Right hindlimb (tissue), 1 donor: ENCODE results near the gene KLK10.

Experiments used
- DNase-seq: peaks from one replicate; pipeline ENCODE4 v3.0.0-alpha.2; 2018

Gene KLK10, protein sequence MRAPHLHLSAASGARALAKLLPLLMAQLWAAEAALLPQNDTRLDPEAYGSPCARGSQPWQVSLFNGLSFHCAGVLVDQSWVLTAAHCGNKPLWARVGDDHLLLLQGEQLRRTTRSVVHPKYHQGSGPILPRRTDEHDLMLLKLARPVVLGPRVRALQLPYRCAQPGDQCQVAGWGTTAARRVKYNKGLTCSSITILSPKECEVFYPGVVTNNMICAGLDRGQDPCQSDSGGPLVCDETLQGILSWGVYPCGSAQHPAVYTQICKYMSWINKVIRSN

DNA sequence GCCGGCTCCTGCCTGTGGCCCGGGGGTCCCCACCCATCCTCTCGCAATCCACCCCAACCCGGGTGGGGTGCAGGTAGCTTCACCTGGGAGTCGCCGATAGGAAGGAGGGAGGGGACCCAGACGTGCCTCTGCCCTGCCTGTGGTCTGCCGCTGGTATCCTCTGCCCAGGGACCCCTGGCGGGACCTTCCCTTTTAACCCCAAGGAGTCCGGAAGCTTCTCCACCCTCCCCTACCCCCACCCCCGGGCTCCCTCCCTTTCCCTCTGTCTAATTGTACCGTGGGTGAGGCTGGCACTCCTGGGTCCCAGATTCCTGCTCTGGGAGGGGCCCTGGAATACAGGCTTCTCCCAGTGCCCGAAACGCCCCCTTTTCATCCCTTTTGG is at the start of gene KLK10:
Gene KLK10 (minus strand): TSS at position 166 of the 382 bp plus-strand sequence. CDS start 579 bp downstream, outside the sequence.
- DNase-seq: no peak

DNA sequence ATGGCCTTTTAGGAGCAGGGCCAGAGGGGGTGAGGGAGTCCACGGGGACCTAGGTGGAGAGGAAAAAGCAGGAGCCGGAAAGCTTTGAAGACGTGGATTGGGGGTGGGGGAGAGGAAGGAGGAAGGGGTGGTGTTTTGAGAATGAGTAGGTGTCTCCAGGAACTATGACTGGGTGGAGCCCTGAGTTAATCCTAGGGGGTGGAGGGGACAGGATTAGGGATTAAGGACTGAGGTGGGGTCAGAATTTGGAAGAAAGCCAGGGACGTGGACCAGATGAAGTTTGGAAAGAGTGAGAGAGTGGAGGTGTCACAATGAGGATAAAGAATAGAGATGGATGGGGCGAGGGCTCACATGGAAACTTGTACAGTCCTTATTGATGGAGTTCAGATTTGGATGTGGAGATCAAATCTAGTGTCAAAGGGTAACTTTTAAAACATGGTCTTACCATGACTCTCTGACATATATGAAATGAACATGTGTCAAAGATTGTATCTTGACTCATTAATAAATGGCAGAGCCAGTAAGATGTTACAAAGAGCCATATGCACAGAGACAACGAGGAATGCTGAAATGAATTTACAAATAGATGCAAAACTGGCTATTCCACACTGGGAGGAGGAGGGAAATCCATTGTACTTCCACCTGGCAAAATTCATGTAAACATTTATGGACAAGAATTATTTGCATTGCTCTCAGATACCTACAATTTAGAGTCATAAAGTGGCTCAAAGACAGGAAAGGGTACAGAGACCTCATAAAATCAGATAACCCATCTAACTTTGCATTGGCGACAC is 47.1 kb upstream of the KLK10 start:
- DNase-seq: no peak

DNA sequence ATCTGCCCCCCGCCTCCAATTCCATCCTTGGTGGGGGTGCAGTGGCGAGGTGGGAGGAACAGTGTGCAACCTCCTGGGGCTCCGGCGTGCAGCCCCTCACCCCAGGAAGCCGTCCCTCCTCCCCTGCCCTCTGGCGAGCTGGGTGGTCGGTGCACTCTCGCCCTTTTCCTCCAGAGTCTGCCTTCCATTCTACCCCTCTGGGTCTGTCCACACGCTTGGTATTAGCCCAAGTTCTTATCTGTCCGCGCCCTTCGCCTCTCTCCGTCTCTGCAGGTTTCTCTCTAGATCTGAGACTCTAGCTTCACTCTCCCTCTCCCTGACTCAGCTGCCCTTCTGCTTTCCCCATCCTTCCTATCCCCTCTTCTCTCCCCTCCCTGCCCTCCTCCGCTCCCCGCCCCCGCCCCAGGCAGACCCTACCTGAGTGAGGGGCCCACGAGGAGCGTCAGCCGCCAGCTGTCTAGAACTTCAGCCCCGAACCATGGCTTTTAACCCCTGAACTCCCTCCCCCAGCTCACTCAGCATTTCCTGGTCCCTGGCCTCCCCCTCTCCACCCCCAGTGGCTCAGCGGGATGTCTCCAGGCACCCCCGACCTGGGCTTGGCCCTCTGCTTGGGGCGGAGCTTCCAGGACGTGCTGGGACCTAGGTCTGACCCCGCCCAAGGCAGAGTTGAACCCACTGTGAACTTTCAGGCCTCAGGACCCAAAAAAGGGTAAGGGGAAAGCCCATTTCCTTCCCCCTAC is 45.9 kb upstream of the KLK10 start:
- DNase-seq: no peak

DNA sequence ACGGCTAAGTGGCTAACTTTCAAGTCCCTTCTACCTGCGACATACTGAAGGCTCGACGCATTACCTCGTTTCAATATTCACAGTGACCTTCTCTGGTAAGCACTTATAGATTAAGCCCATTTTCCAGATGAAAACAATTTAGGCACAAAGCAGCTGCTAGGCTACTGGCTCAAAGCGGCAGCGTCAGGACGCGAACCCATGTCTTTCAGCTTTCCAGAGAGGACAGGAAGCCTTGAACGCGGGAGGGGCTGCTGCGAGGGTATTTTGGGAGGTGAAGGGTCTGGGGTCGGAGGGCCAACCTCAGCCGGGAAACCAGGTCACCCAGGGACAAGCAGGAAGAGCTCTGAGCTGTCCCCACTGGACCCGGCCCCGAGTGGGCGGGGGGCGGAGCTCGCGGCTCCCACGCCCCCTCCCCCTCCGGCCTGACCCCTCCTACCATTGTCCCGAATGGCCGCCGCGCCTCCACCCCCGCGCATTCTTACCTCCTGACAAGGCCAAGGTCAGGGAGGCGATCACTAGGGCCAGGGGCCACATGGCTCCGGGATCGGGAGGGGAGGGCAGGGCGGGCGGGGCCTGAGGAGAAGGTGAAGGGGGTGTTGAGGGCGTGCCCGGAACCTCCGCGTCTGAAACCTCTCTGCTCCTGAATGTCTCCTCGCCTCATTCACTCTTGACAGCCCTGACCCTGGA is 45.2 kb upstream of the KLK10 start, which contains the start of gene KLK13:
Gene KLK13 (minus strand): TSS at position 559 of the 687 bp plus-strand sequence. CDS start 25 bp downstream, at position 534.
- no peak for DNase-seq

DNA sequence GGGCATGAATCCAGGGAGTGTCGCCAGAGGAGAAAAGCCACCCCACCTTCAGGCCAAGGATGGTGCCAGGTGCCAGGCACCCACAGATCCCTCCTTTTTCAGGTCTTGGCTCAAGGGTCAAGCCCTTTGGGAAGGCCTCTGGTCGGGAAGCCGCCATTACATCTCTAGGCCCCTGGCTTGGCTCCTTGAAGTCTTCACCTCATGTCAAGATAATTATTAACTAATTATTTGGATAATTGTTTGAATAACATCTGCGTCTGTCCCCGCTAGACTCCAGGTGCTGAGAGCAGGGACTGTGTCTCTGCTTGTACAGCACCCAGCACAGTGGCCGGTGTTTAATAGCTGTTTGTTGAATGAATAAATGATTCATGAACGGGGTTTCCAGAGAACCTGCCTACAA is 44.2 kb upstream of the KLK10 start:
- DNase-seq: no peak

DNA sequence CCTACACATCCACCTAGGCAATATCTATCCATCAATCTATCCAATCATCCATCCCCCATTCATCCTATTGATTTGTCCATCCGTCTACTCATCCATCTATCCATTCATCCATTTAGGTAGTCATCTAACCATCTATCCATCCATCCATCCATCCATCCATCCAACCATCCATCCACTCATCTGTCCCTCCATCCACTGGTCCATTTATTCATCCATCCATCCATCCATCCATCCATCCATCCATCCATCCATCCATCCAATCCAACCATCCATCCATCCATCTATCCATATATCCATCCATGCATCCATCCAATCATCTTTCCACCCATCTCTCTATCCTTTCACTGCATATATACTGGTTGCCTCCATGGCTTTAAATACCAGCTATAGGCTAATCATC is 41.5 kb upstream of the KLK10 start:
- DNase-seq: no peak

DNA sequence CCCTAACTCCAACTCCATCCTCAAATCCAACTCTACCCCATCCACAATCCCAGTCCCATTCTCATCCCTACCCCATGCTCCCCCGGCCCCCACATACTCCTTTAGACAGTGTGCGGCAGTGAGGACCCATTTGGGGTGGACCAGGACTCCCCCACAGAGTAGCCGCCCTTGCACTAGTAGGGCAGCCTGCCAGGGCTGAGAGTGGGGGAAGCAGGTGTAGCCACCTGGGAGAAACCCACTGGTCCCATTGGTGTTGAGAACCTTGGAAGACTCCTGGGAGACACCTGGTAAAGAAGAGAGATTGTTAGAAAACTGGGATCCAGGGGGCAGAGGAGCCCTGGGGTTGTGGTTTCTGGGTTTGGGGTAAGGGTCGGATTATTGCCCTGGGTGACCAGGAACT is 40.8 kb upstream of the KLK10 start:
- no peak for DNase-seq

DNA sequence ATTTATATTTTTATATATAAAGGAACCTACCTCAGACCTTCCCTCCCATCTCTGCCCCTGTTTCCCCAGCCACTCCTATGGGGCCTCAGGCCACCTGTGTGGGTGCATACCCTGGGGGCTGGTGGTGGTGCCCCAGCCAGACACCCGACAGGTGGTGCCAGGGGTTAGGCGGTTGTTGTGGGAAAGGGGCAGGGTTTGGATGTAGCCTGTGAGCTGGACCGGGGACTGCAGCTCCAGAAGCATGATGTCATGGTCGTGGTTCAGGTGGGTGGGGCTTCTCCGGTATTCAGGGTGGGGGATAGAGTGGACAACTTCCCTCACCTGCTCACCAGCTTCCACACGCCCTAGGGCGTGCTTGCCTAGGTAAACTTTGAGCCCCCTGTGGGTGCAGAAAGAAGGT is 40.2 kb upstream of the KLK10 start:
- no peak for DNase-seq

DNA sequence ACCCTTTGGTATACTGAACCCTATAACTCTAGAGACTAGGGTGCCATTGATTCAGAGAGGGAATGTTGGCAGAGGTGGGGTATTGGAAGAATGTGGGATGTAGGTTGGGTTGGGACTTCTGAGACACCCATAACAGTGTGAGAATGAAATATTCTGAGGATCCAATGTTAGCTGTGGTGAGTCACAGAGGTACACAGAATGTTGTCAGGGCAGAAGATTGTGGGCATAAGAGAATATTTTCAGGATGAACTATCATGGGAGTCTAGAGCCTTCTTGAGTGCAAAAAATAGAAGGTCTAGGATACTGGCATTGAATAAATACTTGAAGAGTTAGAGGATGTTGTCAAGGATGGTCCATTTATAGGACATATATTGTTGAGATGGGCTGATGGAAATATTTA is 36.4 kb upstream of the KLK10 start:
- DNase-seq: no peak

DNA sequence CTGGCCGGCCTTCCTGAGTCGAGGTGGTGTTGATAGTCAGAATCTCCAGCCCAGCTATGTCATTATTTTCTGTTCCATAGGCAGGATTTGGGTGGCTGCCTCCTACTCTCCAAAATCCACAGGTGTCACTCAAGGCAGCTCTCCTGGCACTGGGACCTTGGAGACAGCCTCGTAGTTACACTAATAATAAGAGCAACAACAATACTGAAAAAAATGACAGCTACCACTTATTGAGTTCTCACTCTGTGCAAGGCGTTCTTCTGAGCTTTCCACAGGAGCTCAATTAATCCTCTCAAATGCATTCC is 27.5 kb upstream of the KLK10 start:
- no peak for DNase-seq

DNA sequence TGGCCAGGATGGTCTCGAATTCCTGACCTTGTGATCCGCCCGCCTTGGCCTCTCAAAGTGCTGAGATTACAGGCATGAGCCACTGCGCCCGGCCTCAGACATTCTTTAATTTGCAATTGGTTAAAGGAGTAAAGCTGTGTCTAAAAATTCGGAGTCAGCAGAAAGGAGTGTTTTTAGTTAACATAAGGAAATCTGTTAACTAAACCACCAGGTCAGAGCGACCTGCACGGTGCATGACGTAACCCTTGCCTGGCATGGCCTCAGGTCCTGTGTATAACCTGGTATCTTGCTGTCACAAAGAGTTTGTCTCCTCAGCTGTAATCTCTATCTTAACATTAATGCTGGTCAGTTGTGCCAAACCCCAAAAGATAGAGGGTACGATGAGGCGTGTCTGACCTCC is 24.8 kb upstream of the KLK10 start:
- DNase-seq: no peak

DNA sequence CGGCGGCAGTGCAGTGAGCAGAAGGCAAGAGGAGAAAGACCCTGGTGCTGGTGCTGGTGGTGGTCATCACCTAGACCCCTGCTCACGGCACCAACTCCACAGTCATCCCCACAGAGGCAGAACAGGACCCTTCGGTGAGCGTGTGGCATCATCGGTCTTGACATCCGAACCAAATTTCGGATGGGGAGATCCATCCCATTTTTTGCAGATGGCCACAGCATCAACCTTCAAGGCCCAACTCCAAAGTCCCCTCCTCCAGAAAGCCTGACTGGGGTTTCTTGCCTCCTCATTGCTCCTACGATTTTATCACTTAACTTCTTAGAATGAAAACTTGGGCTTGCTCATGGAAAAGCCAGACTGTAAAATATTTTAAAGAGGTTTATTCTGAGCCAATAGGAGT is 24.0 kb upstream of the KLK10 start:
- no peak for DNase-seq

DNA sequence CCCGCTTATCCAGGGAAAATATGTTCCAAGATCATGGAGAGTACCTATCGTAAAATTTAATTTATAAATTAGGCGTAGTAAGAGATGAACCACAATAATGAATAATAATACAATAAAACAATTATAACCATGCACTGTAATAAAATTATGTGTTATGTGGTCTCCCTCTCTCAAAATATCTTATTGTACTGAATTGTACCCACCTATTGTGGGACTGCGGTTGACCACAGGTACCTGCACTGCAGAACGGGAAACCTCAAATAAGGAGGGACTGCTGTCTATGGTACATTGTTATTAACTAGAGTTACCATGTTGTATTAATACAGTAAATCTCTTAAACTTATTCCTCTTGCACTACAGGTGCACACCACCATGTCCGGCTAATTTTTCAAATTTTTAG is 20.6 kb upstream of the KLK10 start:
- no peak for DNase-seq

DNA sequence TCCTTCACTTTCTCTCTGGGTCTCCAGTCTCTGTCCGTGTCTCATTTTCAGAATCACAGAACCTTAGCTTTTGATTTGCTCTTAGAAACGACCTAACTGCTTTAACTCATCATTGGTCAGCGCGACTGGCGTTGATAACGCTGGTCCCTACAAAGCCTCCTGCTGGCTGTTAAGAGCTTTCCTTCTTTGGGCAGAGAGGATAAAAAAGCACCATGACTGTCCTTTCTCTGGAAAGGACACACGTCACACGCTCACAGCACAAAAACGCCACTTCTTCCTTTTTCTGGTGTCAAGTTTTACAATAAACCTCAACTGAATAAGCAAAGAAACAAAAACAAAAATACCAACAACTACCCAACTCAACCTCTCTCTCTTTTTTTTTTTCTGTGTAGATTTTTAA is 17.0 kb upstream of the KLK10 start:
- no peak for DNase-seq

DNA sequence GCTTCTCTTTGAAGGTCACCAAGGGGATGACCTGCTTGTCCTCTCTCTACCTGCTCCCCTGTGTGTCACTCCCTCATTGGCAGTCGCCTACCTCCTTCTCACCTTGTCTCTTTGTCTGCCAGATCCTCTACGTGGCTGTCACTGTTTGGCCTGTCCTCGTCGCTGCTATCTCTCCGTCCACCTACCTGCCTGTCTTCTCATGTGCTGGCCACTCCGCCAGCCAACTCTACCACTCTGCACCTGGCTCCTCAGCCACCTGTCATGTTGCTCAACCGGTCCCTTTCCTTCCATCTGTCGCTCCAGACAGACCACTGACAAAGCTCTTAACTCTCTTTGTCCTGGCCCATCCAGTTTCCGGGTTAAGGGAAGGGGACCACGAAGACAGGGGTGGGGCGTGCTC is 15.2 kb upstream of the KLK10 start, which contains the start of gene KLK12:
Gene KLK12 (minus strand): TSS at position 299 of the 400 bp plus-strand sequence. CDS start 381 bp downstream, outside the sequence.
- DNase-seq: no peak

DNA sequence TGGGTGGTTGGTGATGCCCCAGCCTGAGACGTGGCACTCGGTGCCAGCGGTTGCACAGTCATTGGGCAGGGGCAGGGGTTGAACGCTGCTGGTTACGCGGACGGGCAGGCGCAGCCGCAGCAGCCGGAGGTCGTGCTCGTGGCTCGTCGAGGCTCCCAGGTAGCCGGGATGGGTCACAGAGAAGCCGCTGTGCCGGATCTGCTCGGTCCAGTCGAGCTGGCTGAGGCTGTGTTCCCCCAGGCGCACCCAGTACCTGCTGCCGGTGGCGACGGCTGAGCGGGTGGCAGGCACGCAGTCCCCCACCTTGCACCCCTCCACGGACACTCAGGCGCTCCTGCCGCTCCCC is 12.3 kb upstream of the KLK10 start:
- no peak for DNase-seq

DNA sequence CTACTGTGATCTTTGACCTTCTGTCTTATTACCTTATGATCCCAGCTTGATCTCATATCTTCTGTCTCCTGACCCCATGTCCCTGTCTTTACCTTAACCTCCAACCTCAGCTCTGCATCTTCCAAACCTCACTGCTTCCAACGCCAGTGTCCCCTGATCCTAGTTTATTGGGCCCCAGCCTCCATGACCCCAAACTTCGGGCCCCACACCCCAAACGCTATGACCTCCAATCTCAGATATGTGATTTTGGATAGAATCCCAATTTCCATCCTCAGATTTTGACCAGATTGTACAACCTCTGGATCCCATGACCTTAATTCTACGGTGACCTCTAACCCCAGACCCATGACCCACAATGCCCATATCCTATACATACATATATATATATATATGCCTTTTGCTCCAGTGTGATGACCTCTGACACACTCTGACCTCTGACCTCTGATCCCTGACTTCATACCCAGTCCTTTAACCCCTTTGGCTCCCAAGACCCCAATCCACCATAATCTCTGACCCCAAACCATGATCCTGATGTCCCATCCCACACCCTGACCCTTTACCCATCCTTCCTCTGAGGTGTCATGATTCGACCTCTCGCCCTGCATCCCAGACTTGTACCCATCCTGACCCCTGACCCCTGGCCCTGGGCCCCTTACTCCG is 11.8 kb upstream of the KLK10 start:
- no peak for DNase-seq

DNA sequence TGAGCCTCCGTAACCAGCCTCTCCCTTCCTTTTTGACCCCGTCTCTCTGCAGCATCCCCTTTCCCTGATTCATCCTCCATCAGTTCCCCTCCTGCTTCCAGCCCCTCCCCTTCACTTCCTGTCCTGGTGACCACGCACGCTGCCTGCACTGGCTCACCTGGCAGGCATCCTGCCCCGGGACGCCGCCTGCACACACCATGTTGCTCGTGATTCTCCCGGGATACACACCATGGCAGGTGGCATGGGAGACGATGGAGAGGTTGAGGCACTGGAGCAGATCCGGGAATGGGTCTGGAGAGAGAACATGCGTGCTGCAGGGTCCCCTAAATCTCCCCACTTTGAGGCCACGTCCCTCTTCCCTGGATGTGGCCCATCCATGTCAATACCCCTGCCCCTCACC is 11.1 kb upstream of the KLK10 start:
- DNase-seq: no peak

DNA sequence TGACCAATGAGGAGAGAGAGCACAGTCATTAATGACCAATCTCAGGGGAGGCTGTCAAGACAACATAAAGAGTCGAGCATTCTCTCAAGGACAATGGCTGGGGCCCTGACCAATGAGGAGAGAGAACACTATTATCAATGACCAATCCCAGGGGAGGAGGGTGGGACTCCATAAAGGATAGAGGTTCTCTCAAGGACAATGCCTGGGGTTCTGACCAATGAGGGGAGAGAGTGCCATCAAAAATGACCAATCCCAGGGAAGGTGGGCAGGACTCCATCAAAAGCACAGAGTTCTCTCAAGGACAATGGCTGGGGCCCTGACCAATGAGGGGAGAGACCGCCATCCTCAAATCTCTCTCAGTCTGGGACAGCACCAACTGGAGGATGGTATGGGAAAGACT is 10.2 kb upstream of the KLK10 start:
- no peak for DNase-seq

DNA sequence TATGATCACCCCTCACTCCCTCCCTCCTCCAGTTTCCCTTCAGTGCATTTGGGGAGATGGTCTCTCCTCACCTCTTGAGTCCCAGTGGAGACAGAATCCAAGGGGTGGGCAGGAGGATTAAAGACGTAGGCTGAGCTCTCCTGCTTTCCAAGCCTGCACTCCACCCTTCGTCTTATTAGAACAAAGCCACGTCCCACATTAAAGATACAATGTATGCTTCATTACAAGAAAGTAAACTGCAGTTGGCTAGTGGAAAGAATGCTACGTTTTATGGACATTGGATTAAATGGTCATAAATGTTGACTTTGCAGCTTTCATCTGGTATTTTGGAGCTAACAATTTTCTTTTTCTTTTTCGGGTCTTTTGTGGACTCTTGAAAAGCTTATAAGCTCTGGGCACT is 8.4 kb upstream of the KLK10 start:
- DNase-seq: no peak

DNA sequence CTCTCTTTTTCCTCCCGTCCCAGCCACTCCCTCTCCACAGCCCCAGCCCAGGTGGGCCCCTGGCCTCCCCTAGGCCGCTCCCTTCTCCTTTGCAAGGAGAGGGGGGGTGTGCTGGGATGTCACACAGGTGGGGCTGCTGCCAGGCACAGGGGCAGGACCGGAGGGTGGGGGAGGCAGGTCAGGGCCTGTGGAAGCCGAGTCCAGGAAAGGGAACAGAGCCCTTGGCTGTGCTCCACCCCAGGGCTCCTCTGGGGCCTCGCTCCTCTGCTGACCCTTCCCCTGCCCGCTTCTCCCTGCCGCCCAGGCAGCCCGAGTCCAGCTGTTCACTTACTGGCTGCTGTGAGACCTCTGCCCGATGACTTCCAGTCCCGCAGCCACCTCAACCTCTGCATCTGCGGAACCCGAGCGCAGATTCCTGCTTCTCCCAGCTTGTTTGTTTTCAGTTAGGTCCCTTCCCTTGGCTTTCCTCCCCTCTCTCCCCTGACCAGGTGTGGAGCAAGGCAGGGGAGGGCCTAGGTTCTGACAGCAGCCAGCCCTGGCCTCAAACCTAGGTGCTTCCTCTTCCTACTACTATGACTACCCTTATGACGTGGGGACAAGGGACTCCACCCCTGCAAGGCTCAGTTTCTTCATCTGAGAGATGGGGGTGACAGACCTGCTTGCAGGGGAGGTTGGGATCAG is 7.8 kb upstream of the KLK10 start:
- DNase-seq: no peak

DNA sequence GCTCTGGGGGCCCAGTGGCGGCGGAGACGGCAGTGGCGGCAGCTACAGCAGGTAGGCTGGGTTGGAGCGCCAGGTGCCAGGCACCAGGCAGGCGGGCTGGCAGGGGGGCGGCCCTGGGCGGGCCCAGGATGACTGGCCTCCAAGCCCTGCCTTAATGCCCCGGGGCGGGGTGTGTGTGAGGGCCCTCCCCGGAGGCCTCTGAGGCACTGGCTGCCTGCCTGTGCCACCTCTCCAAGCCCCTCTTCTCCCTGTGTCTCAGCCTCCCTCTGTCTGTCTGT is 7.0 kb upstream of the KLK10 start, which contains the start of gene KLK11:
Gene KLK11 (minus strand): TSS at position 63 of the 278 bp plus-strand sequence. CDS start 985 bp downstream, outside the sequence.
- no peak for DNase-seq
